Measurements from ENCODE around the gene POLR3F.

- TF ChIP-seq CTCF (IDR thresholded peaks at IDR 0.05) (no peak), POLR2A (IDR thresholded peaks at IDR 0.05) (no peak)
Observed at GRCh38 chr20:18532626-18533025, 65.4 kb downstream of the POLR3F start.

All from body of pancreas (tissue), 4 donors.